NCI-H1417 (cell line): ENCODE data around the gene SERAC1.

Experiments used
- DNase-seq, 3 experiments: peaks; one replicate each; lab custom pipeline; 2025; lab: John Stamatoyannopoulos, UW

SERAC1 gene

GRCh38 chr6:158076548-158076947, 91.5 kb downstream of the SERAC1 start:
- DNase-seq: no peak

- no peak for DNase-seq
These were observed 94.3 kb downstream of the SERAC1 start for GRCh38 chr6:158073776-158074175.

- DNase-seq: peak; percentile 51 to 79 (median 64)
These were observed 95.9 kb downstream of the SERAC1 start for GRCh38 chr6:158072083-158072721.

GRCh38 chr6:158071121-158072082, 96.7 kb downstream of the SERAC1 start:
- no peak for DNase-seq

GRCh38 chr6:158070513-158070912, 97.5 kb downstream of the SERAC1 start:
- DNase-seq: no peak

- DNase-seq: no peak
These were observed 98.3 kb downstream of the SERAC1 start for GRCh38 chr6:158069800-158070195.

GRCh38 chr6:158068893-158069799, 98.9 kb downstream of the SERAC1 start:
- peak; percentile 63 to 75 (median 74) for DNase-seq

- DNase-seq: no peak
These were observed 99.7 kb downstream of the SERAC1 start for GRCh38 chr6:158068156-158068892.

- no peak for DNase-seq
These were observed 100.5 kb downstream of the SERAC1 start for GRCh38 chr6:158067436-158068015.

- DNase-seq: no peak
These were observed 101.8 kb downstream of the SERAC1 start for GRCh38 chr6:158066136-158066781.

- DNase-seq: peak in 1 of 3 experiments; percentile 79
These were observed 103.3 kb downstream of the SERAC1 start for GRCh38 chr6:158064725-158065251.

GRCh38 chr6:158063736-158064135, 104.3 kb downstream of the SERAC1 start:
- no peak for DNase-seq

GRCh38 chr6:158061709-158062461, 106.2 kb downstream of the SERAC1 start:
- DNase-seq: no peak

GRCh38 chr6:158061361-158061708, 106.7 kb downstream of the SERAC1 start:
- peak in 2 of 3 experiments; percentile 18 to 23 for DNase-seq

- peak in 2 of 3 experiments; percentile 53 to 82 for DNase-seq
These were observed 107.4 kb downstream of the SERAC1 start for GRCh38 chr6:158060455-158061360.
